Naive B cell (primary cell): ENCODE results near the gene CDH23. TPM values are rescaled to one million over a fixed set of nuclear protein-coding genes. Genes with fewer than 3 reads are reported as not detected.

Experiments
- ATAC-seq, 2 donors: fragments of 150-1000 bp; cut with Tn5 transposase; 2 replicates each; pipeline ENCODE4 v1.10.0; 2021; ENCODE audit warnings: low read depth in 2 of 2, mild to moderate bottlenecking in 2 of 2, moderate library complexity in 2 of 2
- DNase-seq: peaks from one replicate; pipeline ENCODE4 v3.0.0; 2022
- H3K27ac Mint-ChIP-seq, 6 donors: one replicate each; pipeline ENCODE4 v1.8.0; 2020 to 2022; ENCODE audit warnings: mild to moderate bottlenecking in 6 of 6, mixed read lengths in 6 of 6, moderate library complexity in 5 of 6, inconsistent platforms in 2 of 6
- H3K27me3 Mint-ChIP-seq, 3 donors: one replicate each; pipeline ENCODE4 v1.8.0; 2021 to 2022; ENCODE audit warnings: mixed read lengths in 3 of 3, mild to moderate bottlenecking in 1 of 3
- H3K36me3 Mint-ChIP-seq, 2 donors: one replicate each; pipeline ENCODE4 v1.8.0; 2020 to 2022; ENCODE audit warnings: mixed read lengths in 2 of 2, inconsistent platforms in 1 of 2, mild to moderate bottlenecking in 1 of 2
- H3K4me1 Mint-ChIP-seq, 3 donors: one replicate each; pipeline ENCODE4 v1.8.0; 2020 to 2022; ENCODE audit warnings: mixed read lengths in 3 of 3, inconsistent platforms in 1 of 3, mild to moderate bottlenecking in 1 of 3, moderate library complexity in 1 of 3
- H3K4me3 Mint-ChIP-seq, 8 donors: one replicate each; pipeline ENCODE4 v1.8.0; 2020 to 2022; ENCODE audit warnings: mild to moderate bottlenecking in 8 of 8, mixed read lengths in 8 of 8, moderate library complexity in 8 of 8, inconsistent platforms in 2 of 8
- H3K9me3 Mint-ChIP-seq, 7 donors: one replicate each; pipeline ENCODE4 v1.8.0; 2020 to 2022; ENCODE audit warnings: mixed read lengths in 7 of 7, mild to moderate bottlenecking in 5 of 7, inconsistent platforms in 2 of 7, moderate library complexity in 1 of 7
- polyA plus RNA-seq, 6 donors: library from polyadenylated mRNA; unstranded; fragments of 300-500 nt; fragmentation: Illumina TruSeq; gene quantifications; one replicate each; pipeline ENCODE4 v1.2.3, GENCODE V29; 2021; ENCODE audit warnings: low read depth in 6 of 6

The CDH23 gene
- polyA plus RNA-seq, 6 donors from 2014 or later = 0.05 to 0.62 (median 0.21) TPM; not detected in 2

GRCh38 chr10:71719042-71719441 lies 322.3 kb downstream of the CDH23 start:
- H3K9me3 Mint-ChIP-seq = no peaks in the 10 kb centered on the region
- H3K27me3 Mint-ChIP-seq = peaks cover 11 to 37% (median 17%) of the 10 kb centered on the region in 3 donors
- no peak overlapping the region for H3K4me3 Mint-ChIP-seq
- ATAC-seq (no peak), DNase-seq (no peak)
- no peaks in the 10 kb centered on the region for H3K36me3 Mint-ChIP-seq
- peaks cover 14 to 18% (median 17%) of the 10 kb centered on the region in 3 donors for H3K4me1 Mint-ChIP-seq
- H3K27ac Mint-ChIP-seq = no peak overlapping the region

DNA sequence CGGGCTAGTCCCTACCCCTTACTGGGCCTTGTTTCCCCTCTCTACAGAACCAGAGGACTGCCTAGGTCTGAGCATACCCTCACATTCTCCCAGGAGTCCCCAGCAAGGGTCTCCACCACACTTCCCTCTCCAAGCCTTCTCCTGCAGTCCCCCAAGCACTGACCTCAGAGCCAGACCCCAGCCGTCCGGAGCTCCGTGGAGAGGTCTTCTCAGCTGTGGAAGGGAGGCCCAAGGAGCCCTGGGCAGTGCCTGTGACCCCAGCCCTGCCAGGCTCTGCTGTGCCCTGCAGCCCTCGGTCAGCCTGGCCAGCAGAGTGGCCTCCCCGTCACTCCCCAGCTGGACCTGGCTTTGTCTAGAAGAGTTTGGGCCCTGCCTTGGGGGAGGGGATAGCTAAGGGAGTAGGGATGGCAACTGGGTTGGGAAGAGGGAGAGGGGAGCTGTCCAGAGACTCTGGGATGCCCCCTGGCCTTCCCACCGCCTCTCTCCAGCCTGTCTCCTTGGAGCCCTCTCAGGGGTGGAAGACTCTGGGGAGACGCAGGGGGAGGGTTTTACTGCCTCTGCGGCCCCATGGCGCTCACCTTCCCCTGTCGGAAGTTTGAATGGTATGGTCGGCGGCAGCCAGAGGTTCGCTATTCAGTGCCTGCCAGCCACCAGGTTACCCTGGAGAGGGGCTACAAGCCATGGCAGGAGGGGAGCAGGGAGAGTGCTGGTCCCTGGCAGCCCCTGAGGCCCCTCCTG lies 322.9 kb downstream of the CDH23 start, which contains the start of gene C10orf105:
Gene C10orf105 (minus strand): TSS at position 315 of the 738 bp plus-strand sequence. CDS start 3,441 bp downstream, outside the sequence.
- H3K27me3 Mint-ChIP-seq = peaks cover 11 to 37% (median 17%) of the 10 kb centered on the region in 3 donors
- H3K27ac Mint-ChIP-seq = peak within 1 kb of the TSS in 1 of 6 donors; percentile 57
- no peaks in the 10 kb centered on the region for H3K9me3 Mint-ChIP-seq
- peaks cover 9 to 12% (median 12%) of the 10 kb centered on the region in 3 donors for H3K4me1 Mint-ChIP-seq
- DNase-seq = no peak
- H3K36me3 Mint-ChIP-seq = no peaks in the 10 kb centered on the region
- no peak for ATAC-seq
- no peak within 1 kb of the TSS for H3K4me3 Mint-ChIP-seq

DNA sequence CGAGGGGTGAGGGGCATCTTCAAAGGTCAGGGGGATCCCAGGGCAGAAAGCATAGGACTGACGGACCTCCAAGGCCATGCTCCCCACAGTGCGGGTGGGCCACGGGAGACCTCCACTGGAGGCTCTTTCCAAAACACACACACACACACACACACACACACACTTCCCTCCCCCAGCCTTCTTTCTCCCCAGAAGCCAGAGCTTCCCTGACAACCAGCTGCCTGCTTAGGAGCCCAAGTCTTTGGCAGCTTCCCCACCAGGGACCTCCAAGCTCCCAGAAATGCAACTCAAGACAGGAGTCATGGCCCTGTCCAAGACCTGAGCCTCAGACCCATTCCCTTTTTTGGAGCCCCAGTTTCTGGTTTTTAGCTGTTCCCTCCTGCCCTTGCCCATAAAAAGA lies 323.6 kb downstream of the CDH23 start:
- Mint-ChIP-seq H3K4me1 (peaks cover 7 to 11% (median 9%) of the 10 kb centered on the region in 3 donors), H3K36me3 (no peaks in the 10 kb centered on the region), H3K27me3 (peaks cover 11 to 37% (median 17%) of the 10 kb centered on the region in 3 donors), H3K9me3 (no peaks in the 10 kb centered on the region), H3K27ac (no peak overlapping the region), H3K4me3 (no peak overlapping the region)
- no peak for DNase-seq
- no peak for ATAC-seq

DNA sequence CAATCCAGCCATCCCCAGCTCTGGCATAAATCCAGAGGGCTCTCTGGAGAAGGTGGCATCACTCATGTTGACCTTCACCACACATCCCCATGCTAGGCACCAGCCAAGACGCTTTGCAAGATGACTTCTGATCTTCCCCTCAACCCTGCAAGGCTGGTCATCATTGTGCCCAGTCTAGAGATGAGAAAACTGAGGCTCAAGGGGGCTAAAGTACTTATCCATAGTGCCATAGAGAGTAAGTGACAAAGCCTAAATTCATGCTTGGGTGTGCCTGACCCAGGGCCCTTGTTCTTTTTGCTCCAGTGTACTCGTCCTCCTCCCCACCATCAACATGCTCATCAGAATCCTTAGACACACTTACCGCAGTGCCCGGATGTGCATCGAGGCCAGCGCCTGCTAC lies 324.6 kb downstream of the CDH23 start:
- H3K4me1 Mint-ChIP-seq = peaks cover 11 to 21% (median 11%) of the 10 kb centered on the region in 3 donors
- DNase-seq (no peak), ATAC-seq (no peak)
- peaks cover 11 to 37% (median 17%) of the 10 kb centered on the region in 3 donors for H3K27me3 Mint-ChIP-seq
- H3K9me3 Mint-ChIP-seq = no peaks in the 10 kb centered on the region
- no peak overlapping the region for H3K4me3 Mint-ChIP-seq
- no peak overlapping the region for H3K27ac Mint-ChIP-seq
- no peaks in the 10 kb centered on the region for H3K36me3 Mint-ChIP-seq

GRCh38 chr10:71722849-71723248 lies 326.1 kb downstream of the CDH23 start:
- H3K4me1 Mint-ChIP-seq = peaks cover 25 to 37% (median 26%) of the 10 kb centered on the region in 3 donors
- H3K4me3 Mint-ChIP-seq = peak overlapping the region in 1 of 8 donors; percentile 12

DNA sequence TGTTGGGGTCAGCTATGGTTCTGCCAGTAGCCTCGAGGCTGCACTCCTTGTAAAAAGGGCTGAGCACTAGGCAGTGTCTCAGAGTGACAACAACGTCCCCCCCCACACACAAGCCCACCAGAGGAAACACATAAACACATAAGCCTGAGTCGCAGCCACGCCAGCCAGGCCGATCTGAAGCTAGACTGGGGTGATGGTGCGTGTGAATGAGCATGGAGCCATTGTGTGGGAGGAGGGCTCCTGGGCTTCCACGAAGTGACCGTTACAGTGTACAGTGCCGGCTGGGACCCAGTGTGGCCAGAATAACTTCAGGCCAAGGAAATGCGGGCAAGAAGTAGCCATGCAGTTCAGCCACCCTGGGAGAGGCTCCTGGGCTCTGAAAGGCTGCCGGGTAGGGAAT lies 326.6 kb downstream of the CDH23 start:
- H3K27ac Mint-ChIP-seq = no peak overlapping the region
- no peaks in the 10 kb centered on the region for H3K9me3 Mint-ChIP-seq
- peaks cover 11 to 37% (median 17%) of the 10 kb centered on the region in 3 donors for H3K27me3 Mint-ChIP-seq
- H3K36me3 Mint-ChIP-seq = no peaks in the 10 kb centered on the region
- DNase-seq (no peak), ATAC-seq (no peak)
- no peak overlapping the region for H3K4me3 Mint-ChIP-seq
- peaks cover 28 to 41% (median 31%) of the 10 kb centered on the region in 3 donors for H3K4me1 Mint-ChIP-seq

More at GRCh38 chr10:71722849-71723248, 326.1 kb downstream of the CDH23 start:
- Mint-ChIP-seq H3K36me3 (no peaks in the 10 kb centered on the region), H3K27me3 (peaks cover 11 to 37% (median 17%) of the 10 kb centered on the region in 3 donors), H3K9me3 (no peaks in the 10 kb centered on the region), H3K27ac (peak overlapping the region in 2 of 6 donors; percentile 73 to 88)
- ATAC-seq = no peak
- no peak for DNase-seq

DNA sequence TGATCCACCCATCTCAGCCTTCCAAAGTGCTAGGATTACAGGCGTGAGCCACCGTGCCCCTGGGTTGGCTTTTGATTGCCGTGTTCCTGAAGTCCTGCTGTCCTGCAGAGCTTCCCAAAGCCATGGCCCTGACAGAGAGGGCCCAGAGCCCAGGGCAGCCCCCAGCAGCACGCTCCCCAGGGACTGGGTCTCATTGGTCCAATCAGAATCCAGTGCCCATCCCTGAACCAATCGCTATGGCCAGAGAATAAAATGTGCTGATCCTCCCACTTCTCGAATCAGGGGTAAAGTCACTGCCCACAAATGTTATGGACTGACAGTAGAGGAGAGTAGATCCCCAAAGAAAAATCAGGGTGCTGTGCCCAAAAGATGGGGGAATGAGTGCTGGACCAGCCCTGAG lies 327.8 kb downstream of the CDH23 start:
- peaks cover 38 to 52% (median 43%) of the 10 kb centered on the region in 3 donors for H3K4me1 Mint-ChIP-seq
- ATAC-seq (no peak), DNase-seq (no peak)
- no peak overlapping the region for H3K27ac Mint-ChIP-seq
- H3K9me3 Mint-ChIP-seq = no peaks in the 10 kb centered on the region
- H3K36me3 Mint-ChIP-seq = no peaks in the 10 kb centered on the region
- no peak overlapping the region for H3K4me3 Mint-ChIP-seq
- H3K27me3 Mint-ChIP-seq = peaks cover 11 to 37% (median 17%) of the 10 kb centered on the region in 3 donors

DNA sequence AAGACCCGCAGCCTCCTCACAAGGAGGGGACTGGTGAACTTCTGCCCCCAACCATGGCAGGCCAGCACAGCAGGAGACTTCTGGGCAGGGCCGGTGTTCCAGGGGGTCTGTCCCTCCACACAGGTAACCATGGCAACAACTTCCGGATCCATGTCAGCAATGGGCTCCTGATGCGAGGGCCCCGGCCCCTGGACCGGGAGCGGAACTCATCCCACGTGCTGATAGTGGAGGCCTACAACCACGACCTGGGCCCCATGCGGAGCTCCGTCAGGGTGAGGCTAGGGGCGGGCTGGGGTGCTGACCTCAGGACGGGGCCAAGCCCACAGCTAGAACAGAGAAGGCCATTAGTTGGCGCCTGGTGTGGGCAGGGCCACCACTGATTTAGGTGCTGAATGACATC lies 328.5 kb downstream of the CDH23 start:
- H3K27ac Mint-ChIP-seq = no peak overlapping the region
- H3K4me1 Mint-ChIP-seq = peaks cover 38 to 52% (median 43%) of the 10 kb centered on the region in 3 donors
- no peaks in the 10 kb centered on the region for H3K36me3 Mint-ChIP-seq
- H3K9me3 Mint-ChIP-seq = no peaks in the 10 kb centered on the region
- peaks cover 11 to 37% (median 17%) of the 10 kb centered on the region in 3 donors for H3K27me3 Mint-ChIP-seq
- ATAC-seq (no peak), DNase-seq (no peak)
- H3K4me3 Mint-ChIP-seq = no peak overlapping the region

GRCh38 chr10:71725998-71726579 lies 329.4 kb downstream of the CDH23 start:
- peaks cover 38 to 52% (median 41%) of the 10 kb centered on the region in 3 donors for H3K4me1 Mint-ChIP-seq
- no peak for ATAC-seq
- DNase-seq = no peak
- H3K27ac Mint-ChIP-seq = peak overlapping the region in 5 of 6 donors; percentile 33 to 82 (median 73)
- no peaks in the 10 kb centered on the region for H3K36me3 Mint-ChIP-seq
- H3K9me3 Mint-ChIP-seq = no peaks in the 10 kb centered on the region
- H3K27me3 Mint-ChIP-seq = peaks cover 11 to 28% (median 12%) of the 10 kb centered on the region in 3 donors
- H3K4me3 Mint-ChIP-seq = peak overlapping the region in 2 of 8 donors; percentile 66 to 69

- peaks cover 6 to 23% (median 7%) of the 10 kb centered on the region in 3 donors for H3K27me3 Mint-ChIP-seq
- H3K36me3 Mint-ChIP-seq = no peaks in the 10 kb centered on the region
- H3K27ac Mint-ChIP-seq = peak overlapping the region; percentile 73 to 97 (median 87)
- ATAC-seq = peak in 1 of 2 donors; percentile 10
- no peak for DNase-seq
- peaks cover 38 to 52% (median 41%) of the 10 kb centered on the region in 3 donors for H3K4me1 Mint-ChIP-seq
- H3K9me3 Mint-ChIP-seq = no peaks in the 10 kb centered on the region
- H3K4me3 Mint-ChIP-seq = peak overlapping the region in 6 of 8 donors; percentile 44 to 90 (median 81)
Measured at GRCh38 chr10:71726580-71727104, 329.9 kb downstream of the CDH23 start.

GRCh38 chr10:71727105-71727737 lies 330.5 kb downstream of the CDH23 start:
- H3K36me3 Mint-ChIP-seq = no peaks in the 10 kb centered on the region

DNA sequence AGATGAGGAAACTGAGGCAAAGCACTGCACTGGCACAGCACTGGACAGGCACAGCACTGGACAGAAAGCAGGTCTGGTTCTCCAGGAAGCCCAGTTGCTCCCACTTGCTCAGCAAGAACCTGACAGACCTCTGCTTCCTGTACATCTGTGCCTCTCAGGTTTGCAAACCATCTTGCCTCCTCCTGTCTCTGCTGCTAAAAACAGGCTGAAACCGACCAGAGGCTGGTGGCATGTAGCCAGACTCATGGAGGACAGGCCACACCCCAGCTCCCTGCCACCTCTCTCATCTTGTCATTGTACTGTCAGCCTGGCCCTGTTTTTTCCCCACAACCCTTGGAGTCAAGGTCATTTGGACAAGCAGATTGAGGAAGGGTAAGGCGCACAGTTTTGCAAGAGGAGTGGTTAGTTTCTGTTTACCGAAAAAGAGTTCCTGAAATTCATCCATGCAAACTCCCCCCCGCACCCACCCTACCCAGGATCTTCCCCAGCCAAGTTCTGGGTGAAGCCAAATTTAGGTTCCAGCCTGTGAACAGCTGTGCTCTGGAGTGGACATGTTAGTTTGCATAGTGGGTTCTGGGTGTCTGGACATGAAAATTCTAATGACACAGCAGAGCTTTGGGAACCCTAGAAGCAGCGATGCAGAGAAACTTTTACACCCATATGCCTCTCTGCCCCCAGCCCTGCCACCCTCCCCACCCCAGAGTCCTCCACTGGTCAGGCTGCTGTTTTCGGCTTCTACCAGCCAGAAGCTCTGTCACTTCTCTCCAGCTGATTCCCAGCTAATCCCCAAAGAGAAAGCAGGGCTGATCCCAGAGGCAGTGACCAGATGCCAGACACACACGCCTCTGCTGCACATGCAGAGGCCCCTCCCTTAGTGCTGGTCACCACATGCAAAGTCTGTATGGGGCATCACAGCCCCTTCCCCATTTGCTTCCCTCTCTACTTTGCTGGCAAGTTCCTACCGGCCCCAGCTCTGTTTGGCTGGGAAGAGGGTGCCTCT lies 331.3 kb downstream of the CDH23 start:
- ATAC-seq (peak; percentile 68 to 74), DNase-seq (peak; percentile 52)
- H3K4me1 Mint-ChIP-seq = peaks cover 44 to 51% (median 44%) of the 10 kb centered on the region in 3 donors
- peak overlapping the region in 5 of 6 donors; percentile 82 to 97 (median 90) for H3K27ac Mint-ChIP-seq
- H3K9me3 Mint-ChIP-seq = no peaks in the 10 kb centered on the region
- H3K4me3 Mint-ChIP-seq = peak overlapping the region; percentile 15 to 90 (median 84)
- peaks cover 0 to 10% (median 0%) of the 10 kb centered on the region in 3 donors for H3K27me3 Mint-ChIP-seq
- no peaks in the 10 kb centered on the region for H3K36me3 Mint-ChIP-seq

More at GRCh38 chr10:71727105-71727737, 330.5 kb downstream of the CDH23 start:
- Mint-ChIP-seq H3K4me3 (peak overlapping the region in 7 of 8 donors; percentile 76 to 90 (median 84)), H3K27ac (peak overlapping the region; percentile 82 to 97 (median 91)), H3K4me1 (peaks cover 40 to 53% (median 41%) of the 10 kb centered on the region in 3 donors), H3K9me3 (no peaks in the 10 kb centered on the region), H3K27me3 (peaks cover under 1 to 18% (median 3%) of the 10 kb centered on the region in 3 donors)
- ATAC-seq = peak; percentile 69 to 70
- peak; percentile 46 for DNase-seq
